GM18909 (cell line): ENCODE results near the gene TXLNA.

ENCODE experiments used
- ATAC-seq: cut with Tn5 transposase; IDR thresholded peaks from one replicate; pipeline ENCODE4 v1.9.1; 2021; ENCODE audit warnings: mild to moderate bottlenecking; ENCODE audit not compliant: unreplicated experiment, poor library complexity

The TXLNA gene

DNA sequence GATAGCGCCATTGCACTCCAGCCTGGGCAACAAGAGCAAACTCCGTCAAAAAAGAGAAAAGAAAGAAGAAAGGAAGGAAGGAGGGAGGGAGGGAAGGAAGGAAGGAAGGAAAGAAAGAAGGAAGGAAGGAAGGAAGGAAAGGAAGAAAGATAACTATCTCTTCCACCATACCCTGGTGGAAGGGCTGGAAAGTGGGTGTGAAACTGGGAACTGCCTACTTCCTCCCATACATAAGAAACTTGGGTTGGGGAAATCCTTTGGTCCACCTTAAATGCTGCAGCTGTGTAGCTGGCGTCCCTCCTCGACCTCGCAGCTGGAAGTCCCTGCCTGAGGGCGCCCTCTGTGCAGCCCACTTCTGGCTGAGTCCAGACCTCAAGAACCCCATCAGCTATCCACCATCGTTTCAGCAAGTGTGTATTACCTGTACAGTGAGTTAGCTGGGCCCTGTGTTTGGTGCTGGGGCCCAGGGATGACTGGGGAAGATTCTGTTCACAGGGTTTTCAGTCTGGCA lies 62.9 kb downstream of the TXLNA start:
- ATAC-seq, result no peak

DNA sequence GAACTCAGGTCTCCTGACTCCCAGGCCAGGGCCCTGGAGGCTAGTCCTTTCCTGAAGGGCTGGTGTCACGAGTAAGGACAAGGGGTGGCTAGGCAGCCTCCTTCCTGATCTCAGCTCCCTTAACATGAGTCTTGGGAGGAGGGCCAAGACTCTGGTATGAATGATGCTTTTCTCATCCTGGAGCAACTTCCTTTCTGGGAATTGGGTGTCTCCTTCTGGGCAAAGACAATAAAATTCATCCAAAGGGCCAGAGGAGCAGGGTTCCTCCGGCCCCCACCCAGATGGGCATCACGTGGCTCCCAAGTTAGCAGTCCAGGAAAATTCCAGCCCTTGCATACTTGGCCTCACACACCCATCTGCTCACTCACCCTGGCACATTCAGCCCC lies 67.4 kb downstream of the TXLNA start, which contains the start of gene FAM167B:
FAM167B (plus strand) TSS at position 335 of the 386 bp plus-strand sequence. CDS start 200 bp downstream, outside the sequence.
- no peak for ATAC-seq

GRCh38 chr1:32247452-32247851 lies 68.0 kb downstream of the TXLNA start:
- ATAC-seq, result no peak
